GM19099 (cell line): ENCODE measurements around the gene NEDD4L.

ENCODE experiments used
- POLR2A ChIP-seq: IDR thresholded peaks from 3 replicates; pipeline ENCODE4 v1.6.1; 2011; ENCODE audit warnings: low read depth; ENCODE audit not compliant: insufficient read length; ENCODE audit errors: extremely low read depth

Gene NEDD4L

GRCh38 chr18:58416014-58416703, 372.1 kb downstream of the NEDD4L start:
- TF ChIP-seq POLR2A: no peak

GRCh38 chr18:58416704-58417683, 373.0 kb downstream of the NEDD4L start:
- no peak for TF ChIP-seq POLR2A

GRCh38 chr18:58417752-58418151, 373.7 kb downstream of the NEDD4L start:
- no peak for TF ChIP-seq POLR2A

GRCh38 chr18:58418361-58418760, 374.3 kb downstream of the NEDD4L start:
- no peak for TF ChIP-seq POLR2A

GRCh38 chr18:58419587-58420199, 375.7 kb downstream of the NEDD4L start:
- TF ChIP-seq POLR2A: no peak

GRCh38 chr18:58426611-58427010, 382.6 kb downstream of the NEDD4L start:
- TF ChIP-seq POLR2A: no peak

DNA sequence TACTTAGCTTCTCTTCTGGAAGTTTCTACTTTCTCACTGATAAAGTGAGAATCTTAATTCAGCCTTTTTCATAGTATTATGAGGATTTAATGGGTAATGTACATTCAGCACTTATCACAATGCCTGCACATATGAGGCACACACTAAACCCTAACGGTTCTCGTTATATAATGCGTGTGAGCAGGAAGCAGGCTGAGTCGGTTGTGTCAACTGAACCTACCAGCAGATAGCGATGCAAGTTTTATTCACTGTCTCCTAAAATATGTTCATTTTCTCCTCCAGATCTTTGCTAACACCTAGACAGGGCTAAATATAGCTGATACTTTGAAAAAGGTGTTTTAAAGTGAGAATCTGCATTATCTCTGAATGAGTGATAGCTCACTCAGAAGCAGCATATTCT, 383.3 kb downstream of the NEDD4L start:
- TF ChIP-seq POLR2A: no peak

DNA sequence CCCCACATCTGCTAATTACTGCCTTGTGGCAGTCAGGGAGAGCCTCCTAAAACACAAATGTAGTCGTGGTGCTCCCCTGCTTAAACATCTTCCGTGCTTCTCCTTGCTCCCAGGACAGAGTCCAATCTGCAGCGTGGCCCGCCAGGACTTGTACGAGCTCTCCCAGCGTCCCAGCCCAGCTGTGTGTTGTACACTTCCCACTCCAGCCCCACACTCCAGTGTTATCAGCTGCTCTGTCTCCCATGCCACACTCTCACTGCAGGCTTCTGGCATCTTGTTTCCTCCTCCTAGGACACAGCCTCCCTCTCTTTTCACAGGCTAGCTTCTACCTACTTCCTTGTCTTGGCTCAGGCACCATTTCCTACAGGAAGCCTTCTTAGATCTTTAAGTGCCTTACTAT, 385.4 kb downstream of the NEDD4L start:
- TF ChIP-seq POLR2A: no peak

- no peak for TF ChIP-seq POLR2A
Observed at GRCh38 chr18:58431215-58431614, 387.2 kb downstream of the NEDD4L start.

DNA sequence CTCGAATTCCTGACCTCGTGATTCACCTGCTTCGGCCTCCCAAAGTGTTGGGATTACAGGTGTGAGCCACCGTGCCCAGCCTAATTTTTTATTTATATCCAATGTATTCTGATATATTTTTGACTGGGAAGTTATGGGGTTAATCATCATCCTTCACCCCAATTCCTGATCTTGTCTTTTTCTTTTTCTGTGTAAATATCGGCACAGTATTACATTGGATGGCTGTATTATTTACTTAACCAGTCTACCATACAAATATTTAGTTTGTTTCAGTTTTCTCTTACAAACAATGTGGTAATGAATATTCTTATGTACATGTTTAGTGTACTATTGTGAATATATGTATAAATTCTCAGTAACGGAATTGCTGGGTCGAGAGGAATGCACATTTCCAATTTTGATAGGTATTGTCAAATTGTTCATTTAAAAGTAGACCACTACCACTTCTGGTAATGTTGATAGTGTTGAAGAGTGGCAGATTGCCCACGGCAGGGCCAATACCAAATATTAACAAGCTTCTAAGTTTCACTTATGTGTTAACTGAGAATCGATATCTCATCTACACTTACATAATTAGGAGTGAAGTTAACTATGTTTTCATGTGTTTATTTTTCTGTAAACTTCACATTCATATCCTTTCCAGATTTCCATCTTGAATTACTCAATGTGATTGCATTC, 388.2 kb downstream of the NEDD4L start:
- TF ChIP-seq POLR2A: no peak

- TF ChIP-seq POLR2A: no peak
Observed at GRCh38 chr18:58438161-58438957, 394.3 kb downstream of the NEDD4L start.

DNA sequence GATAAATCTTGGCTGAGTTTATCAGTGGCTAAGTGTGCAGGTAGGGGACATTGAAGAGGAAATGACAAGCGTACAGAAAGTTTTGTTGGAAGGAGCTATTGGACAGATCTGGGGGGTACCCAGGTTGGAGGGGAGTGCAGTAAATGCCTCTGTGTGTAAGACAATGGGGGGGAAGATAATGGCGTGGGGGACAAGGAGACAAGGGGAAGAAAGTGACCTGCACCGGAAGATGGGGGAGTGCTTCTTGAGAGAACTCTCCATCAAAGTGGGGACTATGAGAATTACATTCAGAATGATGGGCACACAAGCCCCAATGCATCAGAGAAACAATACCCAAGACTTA, 394.9 kb downstream of the NEDD4L start:
- no peak for TF ChIP-seq POLR2A

- TF ChIP-seq POLR2A: no peak
Observed at GRCh38 chr18:58443671-58444070, 399.6 kb downstream of the NEDD4L start.

- TF ChIP-seq POLR2A: no peak
Observed at GRCh38 chr18:58446391-58447060, 402.5 kb downstream of the NEDD4L start.
